SK-N-SH (cell line): ENCODE measurements around the gene COL12A1. TPM values are rescaled to one million over a fixed set of nuclear protein-coding genes. Genes with fewer than 3 reads are reported as not detected.

Source experiments
- CTCF ChIA-PET: fragments of 300-600, 350-600 bp; formaldehyde crosslinking; extraction: SDS; loops from one replicate; lab custom pipeline; 2021; lab: Yijun Ruan, JAX
- POLR2A ChIA-PET: fragments of 350-600 bp; sonication (Branson Sonifier 250); formaldehyde crosslinking; extraction: SDS; loops from one replicate; lab custom pipeline; 2020; ENCODE audit warnings: antibody characterized with exemption, inconsistent platforms; lab: Yijun Ruan, JAX
- DNase-seq: peaks from one replicate; pipeline ENCODE4 v3.0.0; 2012
- H2AFZ ChIP-seq: fragments of 200-600 bp; sonication (generic); 2 replicates; pipeline ENCODE4 v1.8.1; 2016; ENCODE audit warnings: antibody characterized with exemption, mild to moderate bottlenecking, low read depth
- H3F3A ChIP-seq: fragments of 200-600 bp; sonication (generic); replicated peaks from 2 replicates; pipeline ENCODE3; 2016; ENCODE audit warnings: antibody characterized with exemption, mild to moderate bottlenecking; ENCODE audit not compliant: insufficient read depth
- H3K27ac ChIP-seq, 2 experiments: fragments of 200-500 bp in 1 of 2; fragments of 200-600 bp in 1 of 2; sonication (Bioruptor generic) in 1 of 2; sonication (generic), shearing (Covaris generic) in 1 of 2; 2 replicates each; pipeline versions ENCODE4 v1.5.1 to v1.6.1; 2014 to 2016; ENCODE audit warnings: low read depth in 2 of 2, inconsistent platforms in 1 of 2, low read length in 1 of 2, mild to moderate bottlenecking in 1 of 2, mixed read lengths in 1 of 2
- H3K27me3 ChIP-seq: fragments of 200-600 bp; sonication (generic), shearing (Covaris generic); 2 replicates; pipeline ENCODE4 v1.6.1; 2016; ENCODE audit warnings: mixed run types; ENCODE audit not compliant: insufficient read depth
- H3K36me3 ChIP-seq, 2 experiments: fragments of 200-500 bp in 1 of 2; fragments of 200-600 bp in 1 of 2; sonication (Bioruptor generic) in 1 of 2; sonication (generic) in 1 of 2; replicated peaks in 1 of 2; 2 replicates each; pipeline versions ENCODE3 to v1.5.1; 2014 to 2016; ENCODE audit warnings: low read length in 1 of 2, mild to moderate bottlenecking in 1 of 2; ENCODE audit not compliant: insufficient read depth in 2 of 2, control insufficient read depth in 1 of 2
- H3K4me1 ChIP-seq, 2 experiments: fragments of 200-500 bp in 1 of 2; fragments of 200-600 bp in 1 of 2; sonication (Bioruptor generic) in 1 of 2; sonication (generic), shearing (Covaris generic) in 1 of 2; 2 replicates each; pipeline versions ENCODE4 v1.5.1 to v1.6.1; 2014 to 2016; ENCODE audit warnings: low read depth in 1 of 2, low read length in 1 of 2, mixed run types in 1 of 2; ENCODE audit not compliant: insufficient read depth in 2 of 2, control insufficient read depth in 1 of 2
- H3K4me2 ChIP-seq: fragments of 200-600 bp; sonication (generic), shearing (Covaris generic); 2 replicates; pipeline ENCODE4 v1.6.1; 2017; ENCODE audit warnings: mixed run types
- H3K4me3 ChIP-seq, 2 experiments: fragments of 200-500 bp in 1 of 2; fragments of 200-600 bp in 1 of 2; sonication (Bioruptor generic) in 1 of 2; sonication (generic), shearing (Covaris generic) in 1 of 2; 2 replicates each; pipeline versions ENCODE4 v1.5.1 to v1.8.1; 2014 to 2016; ENCODE audit warnings: low read depth in 2 of 2, inconsistent platforms in 1 of 2, low read length in 1 of 2, mild to moderate bottlenecking in 1 of 2, mixed read lengths in 1 of 2, moderate library complexity in 1 of 2
- H3K79me2 ChIP-seq: fragments of 200-600 bp; sonication (generic); 2 replicates; pipeline ENCODE4 v1.8.1; 2017; ENCODE audit warnings: mild to moderate bottlenecking; ENCODE audit not compliant: insufficient read depth
- H3K9ac ChIP-seq: fragments of 200-600 bp; sonication (generic); 2 replicates; pipeline ENCODE4 v1.6.1; 2017; ENCODE audit warnings: mixed run types
- H3K9me2 ChIP-seq: fragments of 200-600 bp; sonication (generic); 2 replicates; pipeline ENCODE4 v1.6.1; 2017; ENCODE audit warnings: mixed run types
- H3K9me3 ChIP-seq: fragments of 200-600 bp; sonication (generic); 2 replicates; pipeline ENCODE4 v1.6.1; 2017; ENCODE audit warnings: mixed run types, mild to moderate bottlenecking, moderate library complexity
- H4K20me1 ChIP-seq: fragments of 200-600 bp; sonication (generic); 2 replicates; pipeline ENCODE4 v1.6.1; 2017; ENCODE audit warnings: mild to moderate bottlenecking, mixed run types; ENCODE audit not compliant: insufficient read depth
- CHD2 ChIP-seq: fragments of 150-350 bp; IDR thresholded peaks from 2 replicates; pipeline ENCODE4 v1.6.1; 2018; ENCODE audit warnings: low read length; ENCODE audit not compliant: partially characterized antibody
- CTCF ChIP-seq: fragments of 200-600 bp; sonication (generic); IDR thresholded peaks from 2 replicates; pipeline ENCODE4 v1.6.1; 2017; ENCODE audit warnings: antibody characterized with exemption, mild to moderate bottlenecking, moderate library complexity
- EP300 ChIP-seq, 2 experiments: IDR thresholded peaks; 2 replicates each; pipeline versions ENCODE4 v1.4.0 to v1.6.1; 2012; ENCODE audit warnings: borderline replicate concordance in 1 of 2, low read depth in 1 of 2, low read length in 1 of 2
- EZH2phosphoT487 ChIP-seq: fragments of 200-600 bp; sonication (generic); IDR thresholded peaks from 2 replicates; pipeline ENCODE4 v1.6.1; 2017; ENCODE audit warnings: low read depth, mixed run types, mild to moderate bottlenecking, antibody characterized with exemption, moderate library complexity, borderline replicate concordance
- FOSL2 ChIP-seq: IDR thresholded peaks from 2 replicates; pipeline ENCODE4 v1.4.0; 2012; ENCODE audit warnings: low read depth, mild to moderate bottlenecking, moderate library complexity, borderline replicate concordance
- FOXM1 ChIP-seq: IDR thresholded peaks from 2 replicates; pipeline ENCODE4 v1.4.0; 2012; ENCODE audit warnings: low read depth, mild to moderate bottlenecking
- MEF2A ChIP-seq: IDR thresholded peaks from 2 replicates; pipeline ENCODE4 v1.4.0; 2012; ENCODE audit warnings: low read depth, borderline replicate concordance
- MXI1 ChIP-seq: IDR thresholded peaks from 2 replicates; pipeline ENCODE4 v1.6.1; 2012; ENCODE audit warnings: mild to moderate bottlenecking, low read depth, low read length, improper control_type of control experiment
- NFIC ChIP-seq: IDR thresholded peaks from 2 replicates; pipeline ENCODE4 v1.4.0; 2012; ENCODE audit warnings: borderline replicate concordance
- RCOR1 ChIP-seq: fragments of 150-350 bp; IDR thresholded peaks from 2 replicates; pipeline ENCODE4 v1.6.1; 2017; ENCODE audit warnings: antibody characterized with exemption, low read length
- TCF12 ChIP-seq: IDR thresholded peaks from 2 replicates; pipeline ENCODE4 v1.4.0; 2012
- TEAD4 ChIP-seq: IDR thresholded peaks from 2 replicates; pipeline ENCODE4 v1.4.0; 2012; ENCODE audit warnings: mild to moderate bottlenecking, borderline replicate concordance; ENCODE audit not compliant: insufficient read depth
- WGBS: methylation state at CpG from one replicate; pipeline ENCODE4 v1.1.6; 2017; ENCODE audit warnings: low lambda C conversion rate; 5-methylcytosine and 5-hydroxymethylcytosine counted together
- polyA plus RNA-seq, 3 experiments: library from polyadenylated mRNA; depleted of rRNA; stranded (reverse); fragments of >200 nt; gene quantifications; 2 replicates each; pipeline ENCODE4 v1.2.3, GENCODE V29; 2012
- TF ChIP-seq, protein P1 (sequence below): fragments of 150-350 bp; IDR thresholded peaks from 2 replicates; pipeline ENCODE4 v1.6.1; 2017; ENCODE audit warnings: antibody characterized with exemption, low read length, low read depth, borderline replicate concordance
- TF ChIP-seq, protein P2 (sequence below): IDR thresholded peaks from 2 replicates; pipeline ENCODE4 v1.4.0; 2012; ENCODE audit warnings: low read depth, borderline replicate concordance

COL12A1 gene
- polyA plus RNA-seq, 1 of the 3 experiments (the other 2 are of a cell fraction): 0.03 TPM

GRCh38 chr6:75204217-75204958 is 1.5 kb downstream of the COL12A1 start (continued):
- TF ChIP-seq FOXM1: no peak
- no peak for TF ChIP-seq RCOR1
- TF ChIP-seq FOSL2: peak; percentile 74
- TF ChIP-seq, protein P1, sequence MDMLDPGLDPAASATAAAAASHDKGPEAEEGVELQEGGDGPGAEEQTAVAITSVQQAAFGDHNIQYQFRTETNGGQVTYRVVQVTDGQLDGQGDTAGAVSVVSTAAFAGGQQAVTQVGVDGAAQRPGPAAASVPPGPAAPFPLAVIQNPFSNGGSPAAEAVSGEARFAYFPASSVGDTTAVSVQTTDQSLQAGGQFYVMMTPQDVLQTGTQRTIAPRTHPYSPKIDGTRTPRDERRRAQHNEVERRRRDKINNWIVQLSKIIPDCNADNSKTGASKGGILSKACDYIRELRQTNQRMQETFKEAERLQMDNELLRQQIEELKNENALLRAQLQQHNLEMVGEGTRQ: no peak

- H3K9ac ChIP-seq: no peak overlapping the region
- ChIA-PET POLR2A (no interaction called here), CTCF (interaction anchor here (0.8 to 9.0 kb wide), 18 partner anchors 10 to 1528 kb away, joined by 3 to 95 read pairs (median 4); partner anchors contain the start of gene COX7A2)
- H3K4me3 ChIP-seq: no peak overlapping the region; a peak in 1 of 4 replicates
- no peaks in the 10 kb centered on the region for H3K36me3 ChIP-seq
- H3K4me1 ChIP-seq: peaks cover 2 to 4% of the 10 kb centered on the region in 2 experiments; a peak in 1 of 4 replicates
- no peak overlapping the region for H3K4me2 ChIP-seq
- H2AFZ ChIP-seq: no peak overlapping the region
- H3K9me2 ChIP-seq: no peaks in the 10 kb centered on the region
- H3K27ac ChIP-seq: no peak overlapping the region
- no peaks in the 10 kb centered on the region for H3K9me3 ChIP-seq
- no peaks in the 10 kb centered on the region for H4K20me1 ChIP-seq
- no peak for TF ChIP-seq CTCF
- TF ChIP-seq NFIC: no peak
- no peak for TF ChIP-seq EP300 (IDR thresholded peaks at IDR 0.05; ENCODE audit: borderline replicate concordance in 1 of 2, low read depth in 1 of 2, low read length in 1 of 2)
- TF ChIP-seq TEAD4: no peak
- TF ChIP-seq CHD2: no peak
- no peak for TF ChIP-seq MEF2A
- TF ChIP-seq EZH2phosphoT487: no peak
- TF ChIP-seq RCOR1: no peak
- TF ChIP-seq, protein P2, sequence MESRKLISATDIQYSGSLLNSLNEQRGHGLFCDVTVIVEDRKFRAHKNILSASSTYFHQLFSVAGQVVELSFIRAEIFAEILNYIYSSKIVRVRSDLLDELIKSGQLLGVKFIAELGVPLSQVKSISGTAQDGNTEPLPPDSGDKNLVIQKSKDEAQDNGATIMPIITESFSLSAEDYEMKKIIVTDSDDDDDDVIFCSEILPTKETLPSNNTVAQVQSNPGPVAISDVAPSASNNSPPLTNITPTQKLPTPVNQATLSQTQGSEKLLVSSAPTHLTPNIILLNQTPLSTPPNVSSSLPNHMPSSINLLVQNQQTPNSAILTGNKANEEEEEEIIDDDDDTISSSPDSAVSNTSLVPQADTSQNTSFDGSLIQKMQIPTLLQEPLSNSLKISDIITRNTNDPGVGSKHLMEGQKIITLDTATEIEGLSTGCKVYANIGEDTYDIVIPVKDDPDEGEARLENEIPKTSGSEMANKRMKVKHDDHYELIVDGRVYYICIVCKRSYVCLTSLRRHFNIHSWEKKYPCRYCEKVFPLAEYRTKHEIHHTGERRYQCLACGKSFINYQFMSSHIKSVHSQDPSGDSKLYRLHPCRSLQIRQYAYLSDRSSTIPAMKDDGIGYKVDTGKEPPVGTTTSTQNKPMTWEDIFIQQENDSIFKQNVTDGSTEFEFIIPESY: no peak
- no peak for TF ChIP-seq MXI1
- TF ChIP-seq TCF12: no peak
- peaks cover 3% of the 10 kb centered on the region for H3F3A ChIP-seq
- no peaks in the 10 kb centered on the region for H3K79me2 ChIP-seq
- peaks cover 80% of the 10 kb centered on the region for H3K27me3 ChIP-seq
- WGBS: 7% methylated on average over 5 of the region's 5 CpGs
- DNase-seq: no peak
These were observed 2.1 kb downstream of the COL12A1 start for GRCh38 chr6:75203721-75204120.
